HFFc6 (cell line): ENCODE results near the gene TAS2R19. TPM values are rescaled to one million over a fixed set of nuclear protein-coding genes. Genes with fewer than 3 reads are reported as not detected.

Source experiments
- DNase-seq: peaks from one replicate; pipeline ENCODE4 v3.0.0-alpha.2; 2018
- H3K27ac Mint-ChIP-seq: 2 replicates; pipeline ENCODE4 v1.8.0; 2020; ENCODE audit warnings: mild to moderate bottlenecking, mixed read lengths
- H3K27me3 Mint-ChIP-seq: 2 replicates; pipeline ENCODE4 v1.8.0; 2021; ENCODE audit warnings: mild to moderate bottlenecking, moderate library complexity, mixed read lengths; ENCODE audit not compliant: insufficient read depth
- H3K36me3 Mint-ChIP-seq: 2 replicates; pipeline ENCODE4 v1.8.0; 2021; ENCODE audit warnings: low read depth, mixed read lengths
- H3K4me1 Mint-ChIP-seq: 2 replicates; pipeline ENCODE4 v1.8.0; 2020; ENCODE audit warnings: low read depth, mixed read lengths
- H3K4me3 Mint-ChIP-seq: 2 replicates; pipeline ENCODE4 v1.8.0; 2020; ENCODE audit warnings: mild to moderate bottlenecking, moderate library complexity, mixed read lengths
- H3K9me3 Mint-ChIP-seq: 2 replicates; pipeline ENCODE4 v1.8.0; 2020; ENCODE audit warnings: mild to moderate bottlenecking, mixed read lengths
- total RNA-seq, 6 experiments: library from RNA; stranded (reverse); fragmentation: NEBNext Ultra II Directional; extraction: Animal tissue kit (Norgen Biotek cat#: 25700); gene quantifications; 2 replicates in 1 of 6; 3 replicates in 5 of 6; pipeline ENCODE4 v1.2.3, GENCODE V29; 2021
- TF ChIP-seq, protein P1 (sequence below): fragments of 200-600 bp; sonication (generic); IDR thresholded peaks from 2 replicates; pipeline ENCODE4 v1.5.0; 2021; ENCODE audit warnings: antibody characterized with exemption, mild to moderate bottlenecking

TAS2R19 gene
- total RNA-seq, 6 experiments from 2014 or later, result 0.28 to 0.97 (median 0.52) TPM

DNA sequence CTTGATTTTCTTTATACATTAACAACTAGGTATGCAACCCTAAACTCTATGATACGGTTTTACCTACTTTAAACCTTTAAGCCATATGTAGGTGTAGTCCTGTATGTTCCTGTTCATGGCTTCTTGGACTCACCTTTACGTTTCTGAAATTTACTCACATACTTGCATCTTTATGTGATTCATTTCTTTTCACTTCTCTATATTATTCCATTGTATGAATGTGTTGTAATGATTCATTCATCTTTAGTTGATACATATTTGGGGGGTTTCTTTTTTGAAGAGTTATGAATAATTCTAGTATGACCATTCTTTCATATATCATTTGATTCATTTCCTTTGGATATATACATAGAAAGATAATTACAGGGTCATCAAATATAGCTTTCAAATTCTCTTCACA is 33.3 kb downstream of the TAS2R19 start:
- DNase-seq, result no peak
- no peaks in the 10 kb centered on the region for H3K4me1 Mint-ChIP-seq
- no peak overlapping the region for H3K4me3 Mint-ChIP-seq
- H3K36me3 Mint-ChIP-seq, result peaks cover 23% of the 10 kb centered on the region
- TF ChIP-seq, protein P1, sequence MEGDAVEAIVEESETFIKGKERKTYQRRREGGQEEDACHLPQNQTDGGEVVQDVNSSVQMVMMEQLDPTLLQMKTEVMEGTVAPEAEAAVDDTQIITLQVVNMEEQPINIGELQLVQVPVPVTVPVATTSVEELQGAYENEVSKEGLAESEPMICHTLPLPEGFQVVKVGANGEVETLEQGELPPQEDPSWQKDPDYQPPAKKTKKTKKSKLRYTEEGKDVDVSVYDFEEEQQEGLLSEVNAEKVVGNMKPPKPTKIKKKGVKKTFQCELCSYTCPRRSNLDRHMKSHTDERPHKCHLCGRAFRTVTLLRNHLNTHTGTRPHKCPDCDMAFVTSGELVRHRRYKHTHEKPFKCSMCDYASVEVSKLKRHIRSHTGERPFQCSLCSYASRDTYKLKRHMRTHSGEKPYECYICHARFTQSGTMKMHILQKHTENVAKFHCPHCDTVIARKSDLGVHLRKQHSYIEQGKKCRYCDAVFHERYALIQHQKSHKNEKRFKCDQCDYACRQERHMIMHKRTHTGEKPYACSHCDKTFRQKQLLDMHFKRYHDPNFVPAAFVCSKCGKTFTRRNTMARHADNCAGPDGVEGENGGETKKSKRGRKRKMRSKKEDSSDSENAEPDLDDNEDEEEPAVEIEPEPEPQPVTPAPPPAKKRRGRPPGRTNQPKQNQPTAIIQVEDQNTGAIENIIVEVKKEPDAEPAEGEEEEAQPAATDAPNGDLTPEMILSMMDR, result no peak
- H3K27ac Mint-ChIP-seq, result no peak overlapping the region
- peaks cover 6% of the 10 kb centered on the region; the same call in 1 of the 2 replicates for H3K9me3 Mint-ChIP-seq
- H3K27me3 Mint-ChIP-seq, result peaks cover 1% of the 10 kb centered on the region; the same call in 1 of the 2 replicates

DNA sequence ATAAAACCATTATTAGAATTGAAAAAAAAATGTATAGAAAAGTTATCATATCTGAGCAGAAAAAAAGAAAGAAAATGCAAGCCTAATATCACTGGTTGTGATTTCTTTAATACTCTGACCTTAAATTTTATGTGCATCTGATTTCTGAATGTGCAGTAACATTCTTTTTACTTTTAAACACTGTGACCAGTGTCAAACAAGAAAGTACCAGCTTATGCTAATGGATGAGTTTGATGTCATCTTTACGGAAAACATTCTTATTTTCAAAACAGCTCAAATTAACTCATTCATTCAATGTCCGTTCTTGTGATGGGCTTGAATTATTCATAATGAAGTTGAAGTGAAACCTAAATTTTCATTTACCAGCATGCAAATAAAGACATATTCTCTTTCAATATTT is 35.6 kb downstream of the TAS2R19 start, which contains the start of gene TAS2R50:
Gene TAS2R50 (minus strand): TSS at position 101 of the 400 bp plus-strand sequence. CDS start 52 bp downstream, at position 49.
- no peaks in the 10 kb centered on the region for H3K4me1 Mint-ChIP-seq
- H3K4me3 Mint-ChIP-seq, result no peak within 1 kb of the TSS
- TF ChIP-seq, protein P1, result no peak
- H3K36me3 Mint-ChIP-seq, result peaks cover 17% of the 10 kb centered on the region
- H3K27ac Mint-ChIP-seq, result no peak within 1 kb of the TSS
- peaks cover 6% of the 10 kb centered on the region; the same call in 1 of the 2 replicates for H3K9me3 Mint-ChIP-seq
- no peak for DNase-seq
- no peaks in the 10 kb centered on the region for H3K27me3 Mint-ChIP-seq

DNA sequence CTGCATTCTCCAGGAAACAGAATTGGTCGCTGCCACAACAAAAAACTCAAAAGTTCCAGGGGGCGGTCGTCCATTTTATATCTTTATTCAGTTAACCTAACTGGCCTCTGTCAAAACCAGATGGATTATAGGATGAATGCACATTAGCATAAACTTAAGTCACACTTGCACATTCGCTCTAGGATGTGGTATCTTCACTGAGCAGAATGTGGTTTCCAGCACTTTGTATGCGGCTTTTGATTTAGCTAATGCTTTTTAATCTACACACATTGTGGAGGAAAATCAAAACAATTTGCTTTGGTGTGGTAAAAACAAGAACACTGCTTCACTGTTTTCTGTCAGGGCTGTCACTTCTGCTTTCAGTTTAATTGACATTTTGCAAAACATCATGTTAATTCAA is 40.2 kb downstream of the TAS2R19 start:
- H3K27me3 Mint-ChIP-seq, result no peaks in the 10 kb centered on the region
- TF ChIP-seq, protein P1, result no peak
- DNase-seq, result no peak
- peaks cover 9% of the 10 kb centered on the region for H3K4me1 Mint-ChIP-seq
- no peak overlapping the region for H3K4me3 Mint-ChIP-seq
- H3K9me3 Mint-ChIP-seq, result no peaks in the 10 kb centered on the region
- no peak overlapping the region for H3K27ac Mint-ChIP-seq
- H3K36me3 Mint-ChIP-seq, result peaks cover 4% of the 10 kb centered on the region; the same call in 1 of the 2 replicates

DNA sequence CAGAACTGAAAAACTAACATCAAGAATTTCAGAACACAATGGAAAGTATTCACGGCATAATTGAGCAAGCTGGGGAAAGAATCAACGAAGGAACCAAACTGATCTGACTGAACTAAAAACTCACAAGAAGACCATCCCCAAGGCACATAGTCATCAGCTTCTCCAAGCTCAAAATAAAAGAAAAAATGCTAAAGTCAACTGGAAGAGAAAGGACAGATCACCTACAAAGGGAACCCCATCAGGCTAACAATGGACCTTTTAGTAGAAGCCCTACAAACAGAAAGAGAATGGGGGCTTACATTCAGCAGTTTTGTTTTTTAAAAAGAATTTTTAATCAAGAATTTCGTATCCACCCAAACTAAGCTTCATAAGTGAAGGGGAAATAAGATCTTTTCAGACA is 47.5 kb downstream of the TAS2R19 start:
- no peak for DNase-seq

More for the DNA sequence above, 47.5 kb downstream of the TAS2R19 start:
- Mint-ChIP-seq H3K4me1 (peaks cover 8% of the 10 kb centered on the region), H3K27ac (no peak overlapping the region), H3K27me3 (no peaks in the 10 kb centered on the region), H3K9me3 (no peaks in the 10 kb centered on the region), H3K36me3 (no peaks in the 10 kb centered on the region), H3K4me3 (no peak overlapping the region)
- TF ChIP-seq, protein P1, result no peak

Other genes starting within 250 kb of the TAS2R19 start
- not detected for gene TAS2R7, start 220.0 kb downstream of the TAS2R19 start, total RNA-seq
- not detected for gene TAS2R8, start 215.3 kb downstream of the TAS2R19 start, total RNA-seq
- not detected for gene TAS2R9, start 212.5 kb downstream of the TAS2R19 start, total RNA-seq
- under 1 TPM in 2 of 6 experiments, not detected in 4; 0.16 to 0.18 TPM for gene TAS2R10, start 196.3 kb downstream of the TAS2R19 start, total RNA-seq
- 1 to 10 TPM in 5 of 6 experiments, not detected in 1; 1.0 to 1.3 (median 1.2) TPM for gene PRR4, start 173.1 kb downstream of the TAS2R19 start, total RNA-seq
- 1 to 10 TPM; 4.2 to 8.2 (median 6.4) TPM for gene PRH1, start 138.4 kb downstream of the TAS2R19 start, total RNA-seq
- gene TAS2R13, start 113.1 kb downstream of the TAS2R19 start, total RNA-seq, result under 1 TPM in 4 of 6 experiments, not detected in 2; 0.17 to 0.23 (median 0.18) TPM
- gene PRH2, start 93.4 kb downstream of the TAS2R19 start, total RNA-seq, result not detected
- 1 to 10 TPM; 1.1 to 1.6 (median 1.5) TPM for gene TAS2R14, start 83.4 kb downstream of the TAS2R19 start, total RNA-seq
- gene TAS2R50, start 35.7 kb downstream of the TAS2R19 start, total RNA-seq, result under 1 TPM in 4 of 6 experiments, not detected in 2; 0.19 to 0.32 (median 0.22) TPM
- gene TAS2R20, start 24.3 kb downstream of the TAS2R19 start, total RNA-seq, result under 1 TPM; 0.18 to 0.47 (median 0.31) TPM
- gene TAS2R31, start 8.8 kb upstream of the TAS2R19 start, total RNA-seq, result 1 to 10 TPM in 1 of 6 experiments, under 1 TPM in 5; 0.43 to 1.2 (median 0.63) TPM
- gene TAS2R46, start 39.7 kb upstream of the TAS2R19 start, total RNA-seq, result under 1 TPM in 3 of 6 experiments, not detected in 3; 0.22 to 0.48 (median 0.35) TPM
- not detected for gene TAS2R43, start 69.7 kb upstream of the TAS2R19 start, total RNA-seq
- gene TAS2R30, start 112.0 kb upstream of the TAS2R19 start, total RNA-seq, result under 1 TPM; 0.26 to 0.46 (median 0.32) TPM
- 10 to 100 TPM; 11.7 to 13.7 (median 13.1) TPM for gene SMIM10L1, start 148.6 kb upstream of the TAS2R19 start, total RNA-seq
- gene TAS2R42, start 164.3 kb upstream of the TAS2R19 start, total RNA-seq, result not detected
- gene PRB3, start 247.1 kb upstream of the TAS2R19 start, total RNA-seq, result not detected